M059J (cell line): ENCODE results near the gene PXMP2. TPM values are rescaled to one million over a fixed set of nuclear protein-coding genes. Genes with fewer than 3 reads are reported as not detected.
A peak's percentile ranks its signal among the peaks of the same experiment; 100 is the strongest.

Source experiments
- DNase-seq: peaks from one replicate; pipeline ENCODE4 v3.0.0-alpha.2; 2012; ENCODE audit warnings: low read depth
- total RNA-seq: library from RNA; depleted of rRNA; stranded (reverse); fragments of >200 nt; shearing (Covaris generic); gene quantifications from 2 replicates; pipeline ENCODE4 v1.2.3, GENCODE V29; 2014

PXMP2 gene
- total RNA-seq, 1 experiment from 2014 or later = 66.4 TPM

GRCh38 chr12:132720606-132721345, 33.4 kb downstream of the PXMP2 start:
- no peak for DNase-seq

DNA sequence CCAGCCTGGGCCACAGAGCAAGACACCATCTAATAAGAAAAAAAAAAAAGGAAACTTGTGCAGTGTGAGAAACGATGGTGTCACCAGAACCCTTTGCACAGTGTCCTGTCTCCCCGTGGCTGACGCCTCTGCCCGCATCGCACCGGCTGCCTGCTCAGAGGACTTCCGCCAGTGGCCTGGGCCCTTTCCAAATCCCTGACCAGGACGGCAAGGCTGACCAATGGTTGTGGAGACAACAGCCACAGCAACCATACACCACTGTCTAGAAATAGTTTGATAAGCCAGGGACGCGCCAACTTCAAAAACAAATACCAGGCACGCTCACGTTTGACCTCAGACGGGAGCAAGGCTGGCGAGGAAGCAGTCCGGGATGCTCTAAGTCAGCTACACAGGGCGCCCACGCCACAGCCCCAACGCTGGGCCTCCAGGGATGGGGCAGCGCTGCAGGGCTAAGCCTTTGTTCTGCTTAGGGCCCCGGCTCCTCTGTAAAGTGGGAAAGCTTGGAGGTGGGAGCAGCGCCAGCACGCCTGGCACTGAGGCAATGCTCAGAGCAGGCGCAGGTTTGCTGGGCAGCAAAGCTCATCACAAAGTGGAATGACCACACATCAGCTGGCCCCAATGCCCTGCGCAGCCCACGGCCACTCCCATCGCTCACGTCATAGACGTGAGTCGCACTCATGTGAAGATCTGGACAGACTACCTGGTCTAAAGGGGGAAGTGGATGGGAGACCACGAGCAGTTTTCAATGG, 35.8 kb downstream of the PXMP2 start:
- no peak for DNase-seq

DNA sequence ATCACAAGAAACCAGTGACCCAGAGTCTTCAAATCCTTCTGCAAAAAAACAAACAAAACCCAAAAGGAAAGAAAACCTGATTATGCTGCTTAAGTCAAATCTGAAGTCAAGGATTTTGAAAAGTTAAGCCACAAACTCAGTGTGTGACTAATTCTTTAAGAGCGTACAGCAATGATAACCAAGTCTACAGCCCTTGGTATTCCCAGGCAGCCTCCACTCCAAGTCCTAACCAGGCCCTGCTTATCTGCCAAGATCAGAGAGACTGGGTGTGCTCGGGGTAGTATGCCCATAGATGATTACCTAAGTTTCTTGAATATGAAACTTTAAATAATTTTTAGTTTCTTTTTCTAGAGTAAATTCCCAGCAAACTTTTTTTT, 36.4 kb downstream of the PXMP2 start:
- no peak for DNase-seq

DNA sequence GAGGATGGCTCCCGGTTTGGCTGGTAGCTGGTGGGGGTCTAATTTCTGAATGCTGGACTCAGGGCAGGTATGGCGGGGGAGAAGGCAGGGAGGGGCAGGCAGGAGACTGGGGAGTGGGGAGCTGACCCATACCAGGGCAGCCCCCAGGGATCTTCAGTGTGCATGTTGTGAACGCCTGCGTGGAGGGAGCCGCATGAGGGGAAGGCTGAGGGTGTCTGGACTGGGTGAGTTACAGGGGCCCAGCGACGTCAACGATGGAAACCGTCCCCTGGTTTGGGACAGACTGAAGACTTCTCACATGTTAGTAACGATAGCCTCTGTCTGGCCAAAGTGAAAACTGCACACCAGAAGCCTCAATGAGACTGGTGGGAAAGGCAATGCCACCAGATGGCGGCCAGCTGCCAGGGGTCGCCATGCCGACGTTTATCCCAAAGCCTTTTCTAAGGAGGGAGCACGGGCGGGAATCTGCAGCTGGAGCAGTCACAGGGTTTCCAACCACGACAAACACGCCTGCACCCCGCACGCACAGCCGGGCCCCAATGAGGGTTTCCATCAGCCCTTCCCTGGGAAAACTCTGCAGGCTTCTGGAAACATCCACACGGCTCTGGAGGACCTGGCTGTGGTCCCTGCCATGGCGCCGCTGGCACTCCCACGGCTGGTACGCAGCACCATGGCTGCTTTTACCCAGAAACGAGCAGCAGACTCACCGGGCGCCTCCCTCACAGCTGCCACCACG, 37.3 kb downstream of the PXMP2 start:
- DNase-seq = no peak

GRCh38 chr12:132726386-132726785, 39.0 kb downstream of the PXMP2 start:
- no peak for DNase-seq

- DNase-seq = no peak
Measured at GRCh38 chr12:132727091-132727794, 39.9 kb downstream of the PXMP2 start.

GRCh38 chr12:132728502-132728901, 41.1 kb downstream of the PXMP2 start:
- no peak for DNase-seq

GRCh38 chr12:132729541-132730320, 42.3 kb downstream of the PXMP2 start:
- peak; percentile 39 for DNase-seq

DNA sequence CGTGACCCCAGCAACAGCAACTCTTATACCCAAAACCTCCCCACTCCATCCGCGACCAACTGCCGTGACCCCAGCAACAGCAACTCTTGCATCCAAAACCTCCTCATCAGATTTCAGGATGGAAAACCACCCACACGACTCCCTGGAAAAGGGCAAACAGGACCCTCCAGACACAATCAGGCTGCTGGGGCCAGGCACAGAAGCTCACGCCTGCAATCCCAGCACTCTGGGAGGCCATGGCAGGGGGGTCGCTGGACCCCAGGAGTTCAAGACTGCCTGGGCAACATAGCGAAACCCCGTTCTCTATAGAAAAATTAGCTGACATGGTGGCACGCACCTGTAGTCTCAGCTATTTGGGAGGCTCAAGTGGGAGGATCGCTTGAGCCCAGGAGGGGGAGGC, 43.0 kb downstream of the PXMP2 start:
- no peak for DNase-seq

DNA sequence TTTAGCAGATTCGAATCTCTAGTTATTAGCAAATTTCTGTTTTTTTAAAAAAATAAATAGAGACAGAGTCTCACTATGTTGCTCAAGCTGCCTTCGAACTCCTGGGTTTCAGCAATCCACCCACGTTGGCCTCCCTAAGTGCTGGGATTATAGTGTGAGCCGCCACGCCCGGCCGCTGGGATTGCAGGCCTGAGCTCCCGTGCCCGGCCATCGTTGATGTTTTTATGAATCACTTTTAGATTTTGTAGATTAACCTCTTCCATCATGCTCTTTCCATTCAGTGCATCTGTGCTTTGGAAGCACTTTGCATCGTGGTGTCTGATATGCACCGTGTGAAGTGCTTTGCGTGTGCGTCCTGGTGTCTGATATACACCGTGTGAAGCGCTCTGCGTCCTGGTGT, 44.2 kb downstream of the PXMP2 start:
- no peak for DNase-seq

GRCh38 chr12:132734206-132734605, 46.8 kb downstream of the PXMP2 start:
- no peak for DNase-seq

DNA sequence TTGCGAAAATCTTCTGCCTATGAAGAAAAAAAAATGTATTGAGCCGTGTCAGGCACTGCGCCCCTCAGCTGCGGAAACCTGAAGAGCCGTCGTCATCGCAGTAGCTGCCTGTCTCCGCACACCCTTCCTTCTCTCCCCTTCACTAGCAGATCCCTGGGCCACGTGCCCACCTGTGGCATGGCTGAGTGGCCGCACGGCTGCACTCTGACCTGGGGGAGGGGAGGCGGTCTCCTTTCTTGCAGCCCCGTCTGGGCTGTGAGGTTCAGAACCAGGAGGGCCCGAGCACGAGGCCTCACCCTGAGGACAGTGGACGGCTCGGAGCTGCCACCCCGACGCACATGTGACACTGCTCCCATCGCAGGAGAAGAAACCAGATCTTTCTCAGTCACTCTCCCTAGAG, 48.1 kb downstream of the PXMP2 start:
- DNase-seq = no peak

DNA sequence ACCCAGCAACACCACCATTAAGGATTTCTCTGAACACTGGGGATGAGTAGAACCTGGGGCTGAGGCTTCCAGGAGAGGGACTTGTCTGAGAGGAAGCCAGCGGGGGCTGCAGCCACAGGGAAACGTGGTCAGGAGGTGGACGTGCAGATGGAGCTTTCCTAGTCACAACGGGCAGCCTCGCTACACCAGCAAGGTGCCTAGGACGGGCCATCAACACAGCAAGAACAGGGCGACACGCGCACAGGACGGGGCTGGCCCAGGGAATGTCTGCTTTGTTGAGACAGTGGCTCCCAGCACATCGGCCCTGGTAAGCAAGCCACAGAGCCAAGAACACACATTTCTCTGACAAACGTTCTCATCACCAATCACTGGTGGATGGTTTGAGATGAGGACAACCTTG, 49.0 kb downstream of the PXMP2 start:
- DNase-seq = no peak

DNA sequence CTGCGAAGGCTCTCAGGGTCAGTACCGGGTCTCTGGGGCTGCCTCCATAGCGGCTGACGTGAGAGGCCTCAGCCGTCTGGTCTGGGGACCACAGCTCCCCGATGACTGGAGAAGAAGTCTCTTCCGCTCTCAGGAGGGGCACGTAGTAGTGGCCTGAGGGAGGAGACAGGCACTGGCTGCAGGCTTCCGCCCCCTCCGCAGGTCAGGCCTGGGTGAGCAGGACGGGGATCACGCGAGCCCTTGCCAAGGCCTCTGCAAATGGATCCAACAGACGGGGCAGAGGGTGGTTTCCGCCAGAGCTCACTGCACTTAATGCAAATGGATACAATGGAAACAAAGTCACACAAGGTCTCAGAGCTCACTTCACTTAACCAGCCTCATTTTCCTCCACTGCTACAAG, 49.5 kb downstream of the PXMP2 start:
- DNase-seq = no peak

DNA sequence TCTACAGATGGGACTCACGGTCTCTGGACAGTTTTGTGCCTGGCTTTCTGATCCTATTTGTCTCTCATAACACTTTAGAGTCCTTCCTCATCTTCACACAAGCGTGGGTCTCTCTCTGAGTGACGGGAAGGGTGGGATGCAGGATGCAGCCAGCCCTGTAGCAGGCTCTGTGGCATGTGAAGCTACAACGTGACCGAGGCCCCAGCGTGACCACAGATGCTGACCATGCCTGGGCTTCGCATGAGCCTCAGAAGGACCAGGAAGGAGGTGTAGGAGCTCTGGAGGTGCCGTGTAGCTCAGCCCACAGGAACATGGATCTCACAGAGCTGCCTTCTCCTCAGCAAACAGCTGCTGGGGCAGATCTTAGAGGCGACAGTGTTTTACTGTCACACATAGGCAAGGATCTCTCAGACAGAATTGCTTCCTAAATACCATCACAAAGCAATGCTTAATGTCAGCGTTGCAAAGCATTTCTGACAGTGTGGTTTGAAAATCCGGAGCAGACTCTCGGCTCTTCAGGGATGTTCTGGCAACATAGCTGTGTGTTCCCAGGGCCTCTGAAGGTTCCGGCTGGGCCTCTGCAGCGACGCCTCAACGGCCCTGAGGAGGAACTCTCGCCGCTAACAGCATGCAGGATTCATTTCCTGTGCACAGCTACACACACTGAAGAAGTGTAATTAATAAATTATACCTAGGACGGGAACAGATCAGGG, 52.4 kb downstream of the PXMP2 start:
- no peak for DNase-seq

DNA sequence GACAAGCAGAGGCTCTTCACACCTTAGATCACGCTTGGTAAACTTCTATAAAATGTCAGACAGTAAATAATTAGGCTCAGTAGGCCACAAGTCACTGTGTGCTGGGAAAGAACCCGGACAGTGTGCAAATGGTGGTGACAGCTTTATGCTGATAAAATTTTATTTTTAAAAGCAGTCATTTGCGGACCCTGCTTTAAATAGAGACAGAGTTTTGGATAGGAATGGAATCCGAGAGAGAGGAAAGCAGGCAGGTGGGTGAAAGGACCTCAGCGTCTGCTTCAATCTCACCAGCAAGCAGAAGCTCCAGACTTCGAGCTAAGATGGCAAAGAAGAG, 52.9 kb downstream of the PXMP2 start:
- DNase-seq = no peak

- DNase-seq = no peak
Measured at GRCh38 chr12:132740652-132741051, 53.3 kb downstream of the PXMP2 start.

DNA sequence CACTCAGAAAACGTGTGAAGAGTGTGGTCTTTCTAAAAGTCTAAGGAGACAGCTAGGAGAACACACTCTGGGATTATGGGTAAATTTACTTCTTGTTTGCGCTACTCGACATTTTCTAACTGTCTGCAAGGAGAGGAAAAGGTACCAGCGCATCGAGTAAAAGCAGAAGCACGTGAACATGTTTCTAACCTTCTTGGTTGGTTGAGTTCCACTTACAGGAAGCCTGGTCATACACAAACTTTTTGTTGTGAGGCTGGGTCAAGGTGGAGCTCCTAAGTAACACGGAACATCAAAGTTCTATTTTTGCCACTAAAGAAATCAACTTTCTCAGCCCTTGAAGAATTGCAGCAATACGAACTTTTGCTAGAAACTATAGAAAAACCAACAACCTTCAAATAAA, 54.2 kb downstream of the PXMP2 start:
- no peak for DNase-seq

DNA sequence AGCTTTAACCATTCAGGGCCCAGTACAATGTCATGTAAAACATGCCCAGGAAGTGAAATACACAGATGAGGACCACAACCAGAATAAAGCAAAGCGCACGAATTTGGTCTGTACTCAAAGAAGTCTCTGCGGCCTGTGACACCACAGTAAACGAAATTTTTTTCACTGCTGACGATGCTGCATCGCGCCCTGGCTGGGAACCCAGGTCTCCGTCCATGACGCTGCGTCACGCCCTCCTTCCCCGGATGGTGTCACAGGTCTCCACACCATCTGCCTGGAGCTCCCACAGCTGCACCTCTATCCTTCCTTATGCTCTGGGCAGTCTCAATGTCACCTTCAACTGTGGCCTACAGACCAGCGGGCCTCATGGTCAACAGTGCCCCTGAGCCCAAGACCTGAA, 56.4 kb downstream of the PXMP2 start:
- DNase-seq = no peak

DNA sequence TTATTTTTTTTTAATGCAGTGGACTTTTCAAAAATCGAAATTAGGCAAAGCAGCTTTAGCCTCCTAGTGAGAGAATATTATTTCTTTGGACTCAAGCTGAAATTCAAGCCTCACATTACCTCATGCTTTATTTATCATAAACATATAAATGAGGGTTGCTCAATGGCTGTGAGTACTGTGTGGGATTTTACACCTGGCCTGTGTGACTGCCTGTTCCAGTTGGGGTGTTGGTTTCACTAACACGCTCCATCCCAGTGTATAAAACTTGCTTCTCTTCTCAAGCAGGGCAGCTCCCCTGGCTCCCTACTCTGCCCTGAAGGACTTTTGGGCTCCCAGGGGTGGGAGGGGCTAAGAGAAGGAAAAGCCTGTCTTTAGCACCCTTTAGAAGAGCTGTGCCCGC, 59.2 kb downstream of the PXMP2 start:
- no peak for DNase-seq

DNA sequence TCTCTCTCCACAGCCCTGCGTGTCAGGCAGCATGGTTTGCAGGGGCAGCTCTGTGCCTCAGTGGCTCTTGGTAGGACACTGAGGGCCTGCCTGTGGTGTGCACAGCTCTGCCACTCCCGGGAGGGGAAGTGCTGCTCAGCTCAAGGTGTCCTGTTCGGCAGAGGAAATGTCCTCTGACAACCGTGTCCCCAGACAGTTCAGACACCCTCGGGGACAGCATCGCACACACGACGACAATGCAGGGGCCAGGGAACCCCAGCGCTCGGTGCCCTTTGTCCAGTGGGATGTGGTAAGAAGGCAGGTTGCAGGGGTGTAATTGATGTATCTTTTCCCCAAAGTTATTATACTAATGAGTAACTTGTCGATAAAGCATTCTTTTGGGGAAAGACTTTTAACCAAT, 60.0 kb downstream of the PXMP2 start:
- DNase-seq = no peak
